ENCODE data around the gene DDX25. TPM values are rescaled to one million over a fixed set of nuclear protein-coding genes. Genes with fewer than 3 reads are reported as not detected.

The DDX25 gene
- total and polyA plus RNA-seq, 10 donors, result 0.11 to 1.8 (median 0.34) TPM; not detected in 2

DNA sequence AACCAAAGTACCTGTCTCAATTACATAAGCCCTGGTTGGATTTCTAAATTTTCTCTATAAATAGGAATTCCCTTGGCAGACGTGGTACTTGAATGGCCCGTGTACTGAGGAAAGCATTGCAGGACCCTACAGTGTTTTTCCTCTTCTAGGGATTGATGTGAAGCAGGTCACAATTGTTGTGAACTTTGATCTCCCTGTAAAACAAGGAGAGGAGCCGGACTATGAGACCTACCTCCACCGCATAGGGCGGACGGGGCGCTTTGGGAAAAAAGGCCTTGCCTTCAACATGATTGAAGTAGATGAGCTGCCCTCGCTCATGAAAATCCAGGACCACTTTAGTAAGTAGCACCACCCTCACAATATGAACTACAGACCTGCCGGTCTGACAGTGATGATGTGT, 16.7 kb downstream of the DDX25 start:
- Histone ChIP-seq H3K4me3 (no peak overlapping the region), H3K4me1 (peaks cover 0 to 4% (median 0%) of the 10 kb centered on the region in 6 donors), H3K9me3 (no peaks in the 10 kb centered on the region), H3K27me3 (replicated peaks in 1 of 7) (peaks cover 0 to 56% (median 0%) of the 10 kb centered on the region in 7 donors), H3K36me3 (no peaks in the 10 kb centered on the region), H3K27ac (no peak overlapping the region)
- intact Hi-C loops (cut with DNase I; ENCODE audit: low total_unique reads), result no loop called here
- TF ChIP-seq, protein P1, sequence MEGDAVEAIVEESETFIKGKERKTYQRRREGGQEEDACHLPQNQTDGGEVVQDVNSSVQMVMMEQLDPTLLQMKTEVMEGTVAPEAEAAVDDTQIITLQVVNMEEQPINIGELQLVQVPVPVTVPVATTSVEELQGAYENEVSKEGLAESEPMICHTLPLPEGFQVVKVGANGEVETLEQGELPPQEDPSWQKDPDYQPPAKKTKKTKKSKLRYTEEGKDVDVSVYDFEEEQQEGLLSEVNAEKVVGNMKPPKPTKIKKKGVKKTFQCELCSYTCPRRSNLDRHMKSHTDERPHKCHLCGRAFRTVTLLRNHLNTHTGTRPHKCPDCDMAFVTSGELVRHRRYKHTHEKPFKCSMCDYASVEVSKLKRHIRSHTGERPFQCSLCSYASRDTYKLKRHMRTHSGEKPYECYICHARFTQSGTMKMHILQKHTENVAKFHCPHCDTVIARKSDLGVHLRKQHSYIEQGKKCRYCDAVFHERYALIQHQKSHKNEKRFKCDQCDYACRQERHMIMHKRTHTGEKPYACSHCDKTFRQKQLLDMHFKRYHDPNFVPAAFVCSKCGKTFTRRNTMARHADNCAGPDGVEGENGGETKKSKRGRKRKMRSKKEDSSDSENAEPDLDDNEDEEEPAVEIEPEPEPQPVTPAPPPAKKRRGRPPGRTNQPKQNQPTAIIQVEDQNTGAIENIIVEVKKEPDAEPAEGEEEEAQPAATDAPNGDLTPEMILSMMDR (IDR thresholded peaks at IDR 0.05 in 8 of 11, conservative IDR thresholded peaks at IDR 0.05 in 3 of 11), result no peak
- no peak for TF ChIP-seq POLR2AphosphoS5 (IDR thresholded peaks at IDR 0.05)
- TF ChIP-seq POLR2A (IDR thresholded peaks at IDR 0.05), result no peak
- WGBS, 5 donors, result 81 to 92% (median 85%) methylated on average over 9 of the region's 9 CpGs
- no peak for DNase-seq

DNA sequence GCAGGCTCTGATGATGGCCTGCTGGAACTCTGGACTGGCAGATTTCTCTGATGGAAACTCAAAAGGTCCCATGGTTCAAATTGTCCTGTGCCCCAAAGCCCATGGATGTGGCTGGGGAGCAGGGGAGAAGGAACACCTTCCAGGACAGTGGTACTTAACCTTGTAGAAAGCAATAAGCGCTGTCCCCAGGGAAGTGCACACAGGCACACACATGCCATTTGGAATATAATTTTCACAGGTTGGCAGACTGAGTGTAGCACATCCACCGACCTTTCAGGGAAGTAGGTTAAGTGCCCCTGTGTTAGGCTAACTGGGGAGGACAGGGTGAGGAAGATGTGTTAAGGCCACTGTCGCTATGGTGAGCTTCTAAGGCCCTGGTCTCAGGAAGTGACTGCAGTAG, 17.8 kb downstream of the DDX25 start:
- TF ChIP-seq, protein P1 (IDR thresholded peaks at IDR 0.05 in 8 of 11, conservative IDR thresholded peaks at IDR 0.05 in 3 of 11), result no peak
- TF ChIP-seq POLR2A (IDR thresholded peaks at IDR 0.05), result no peak
- TF ChIP-seq POLR2AphosphoS5 (IDR thresholded peaks at IDR 0.05), result no peak
- H3K36me3 ChIP-seq, result no peaks in the 10 kb centered on the region
- peaks cover 0 to 4% (median 0%) of the 10 kb centered on the region in 6 donors for H3K4me1 ChIP-seq
- H3K27ac ChIP-seq, result no peak overlapping the region
- H3K27me3 ChIP-seq (replicated peaks in 1 of 7), result peaks cover 0 to 56% (median 0%) of the 10 kb centered on the region in 7 donors
- H3K4me3 ChIP-seq, result no peak overlapping the region
- no peaks in the 10 kb centered on the region for H3K9me3 ChIP-seq
- 77 to 88% (median 78%) methylated on average over 3 of the region's 3 CpGs for WGBS, 5 donors
- intact Hi-C loops (cut with DNase I; ENCODE audit: low total_unique reads), result loop anchor here (2.0 kb wide), 1 partner anchor 271 kb away; no protein-coding TSS in a partner anchor
- no peak for DNase-seq

DNA sequence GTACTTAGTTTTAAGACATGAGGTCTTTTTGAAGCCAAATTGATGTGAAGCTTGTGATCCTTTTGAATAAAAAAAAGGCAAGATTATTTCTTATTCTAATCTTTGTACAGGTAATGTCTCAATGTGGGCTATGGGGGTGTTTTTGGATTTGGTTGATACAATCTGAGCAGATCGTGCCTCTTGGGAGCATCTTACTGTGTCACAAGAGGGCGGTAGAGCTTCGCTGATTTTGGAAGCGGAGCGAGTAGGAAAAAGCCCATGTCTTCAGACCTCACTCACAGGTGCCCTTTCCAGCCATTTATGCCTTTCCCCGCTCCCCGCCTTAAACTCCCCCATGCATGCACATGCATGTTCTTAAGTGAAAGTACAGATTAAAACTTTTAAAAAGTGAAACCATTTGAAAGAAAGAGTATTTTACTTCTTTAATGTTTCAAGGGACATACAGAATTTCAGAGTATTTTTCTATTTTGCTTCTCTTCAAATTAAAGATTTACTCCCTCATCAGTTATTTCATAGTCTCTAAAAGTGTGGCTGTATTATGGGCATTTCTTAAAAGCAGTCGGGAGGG, 18.8 kb downstream of the DDX25 start:
- Histone ChIP-seq H3K27ac (no peak overlapping the region), H3K36me3 (no peaks in the 10 kb centered on the region), H3K4me3 (no peak overlapping the region), H3K9me3 (no peaks in the 10 kb centered on the region), H3K27me3 (replicated peaks in 1 of 7) (peaks cover 0 to 47% (median 0%) of the 10 kb centered on the region in 7 donors), H3K4me1 (peaks cover 0 to 4% (median 0%) of the 10 kb centered on the region in 6 donors)
- DNase-seq, result no peak
- intact Hi-C loops (cut with DNase I; ENCODE audit: low total_unique reads), result loop anchor here (2.0 kb wide), 1 partner anchor 270 kb away; no protein-coding TSS in a partner anchor
- TF ChIP-seq, protein P1 (IDR thresholded peaks at IDR 0.05 in 8 of 11, conservative IDR thresholded peaks at IDR 0.05 in 3 of 11), result peak in 10 of 11 experiments; percentile 23 to 79 (median 62)
- no peak for TF ChIP-seq POLR2A (IDR thresholded peaks at IDR 0.05)
- WGBS, 5 donors, result 6 to 13% (median 12%) methylated on average over 8 of the region's 8 CpGs

DNA sequence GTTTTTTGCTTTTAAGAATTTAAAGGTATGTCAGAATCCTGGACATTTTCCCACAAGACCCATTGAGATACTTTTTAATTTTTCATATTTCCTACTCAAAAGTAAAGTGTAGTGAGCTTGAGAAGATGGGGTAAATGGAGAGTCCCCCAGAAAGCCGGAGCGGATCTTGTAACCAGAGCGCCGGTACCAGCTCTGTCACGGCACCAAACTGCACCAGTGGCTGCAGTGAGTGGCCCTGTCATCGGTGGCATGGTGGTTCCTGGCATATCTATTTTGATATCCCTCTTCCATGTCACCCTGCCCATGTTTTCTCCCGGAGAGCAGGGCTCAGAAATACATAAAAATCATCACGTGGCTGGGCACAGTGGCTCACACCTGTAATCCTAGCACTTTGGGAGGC, 19.3 kb downstream of the DDX25 start:
- Histone ChIP-seq H3K27ac (no peak overlapping the region), H3K36me3 (no peaks in the 10 kb centered on the region), H3K9me3 (no peaks in the 10 kb centered on the region), H3K4me1 (peaks cover 0 to 4% (median 0%) of the 10 kb centered on the region in 6 donors), H3K4me3 (no peak overlapping the region), H3K27me3 (replicated peaks in 1 of 7) (peaks cover 0 to 42% (median 0%) of the 10 kb centered on the region in 7 donors)
- intact Hi-C loops (cut with DNase I; ENCODE audit: low total_unique reads), result loop anchor here (2.0 kb wide), 1 partner anchor 269 kb away; no protein-coding TSS in a partner anchor
- TF ChIP-seq, protein P1 (IDR thresholded peaks at IDR 0.05 in 8 of 11, conservative IDR thresholded peaks at IDR 0.05 in 3 of 11), result no peak
- TF ChIP-seq POLR2A (IDR thresholded peaks at IDR 0.05), result no peak
- no peak for TF ChIP-seq POLR2AphosphoS5 (IDR thresholded peaks at IDR 0.05)
- 86 to 97% (median 89%) methylated on average over 8 of the region's 8 CpGs for WGBS, 5 donors
- no peak for DNase-seq
